ENCODE measurements around the gene PGAM1. TPM values are rescaled to one million over a fixed set of nuclear protein-coding genes. Genes with fewer than 3 reads are reported as not detected.

The PGAM1 gene
- total and polyA plus RNA-seq, 9 of the 15 experiments (the other 6 are each of a cell fraction or from before 2014, with no cell fraction given): 40.3 to 559 (median 269) TPM

DNA sequence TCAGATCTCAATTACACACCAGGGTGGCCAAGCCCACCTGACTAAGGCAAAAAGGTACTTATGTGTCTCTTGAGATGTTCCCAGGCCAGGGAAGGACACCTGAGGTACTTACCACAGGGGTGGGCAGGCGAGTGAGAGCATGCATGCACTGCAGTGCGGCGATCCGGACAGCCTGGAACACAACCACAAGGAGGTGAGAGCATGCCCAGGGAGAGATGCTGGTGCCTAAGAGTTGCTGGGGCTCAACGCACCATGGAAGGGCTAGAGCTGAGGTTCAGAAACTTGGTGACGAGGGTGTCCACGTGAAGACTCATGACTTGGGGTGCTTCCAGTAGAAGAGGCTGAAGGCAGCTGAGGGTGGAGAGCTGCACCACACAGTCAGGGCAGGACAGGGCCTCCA is 33.1 kb downstream of the PGAM1 start:
- no peaks in the 10 kb centered on the region for H4K20me1 ChIP-seq (replicated peaks; ENCODE audit: control insufficient read depth, insufficient read depth, low read length)
- FAIRE-seq: no peak
- no peak overlapping the region for H2AFZ ChIP-seq (ENCODE audit: low read depth, low read length)
- H3K9ac ChIP-seq (ENCODE audit: insufficient read depth in 1 of 2, low read depth in 2 of 2, low read length in 2 of 2): no peak overlapping the region
- 98% methylated on average over 6 of the region's 7 CpGs for WGBS (ENCODE audit: insufficient coverage, low coverage, missing lambda C conversion rate)
- intact Hi-C loops (cut with micrococcal nuclease): no loop called here
- no peak for DNase-seq (ENCODE audit: extremely low read depth in 1 of 4, low spot score in 3 of 4)
- peaks cover 92% of the 10 kb centered on the region for H3K36me3 ChIP-seq (ENCODE audit: control insufficient read depth, insufficient read depth, low read length)
- no peak overlapping the region for H3K27ac ChIP-seq (ENCODE audit: extremely low read depth, low read depth, low read length)
- no peaks in the 10 kb centered on the region for H3K9me3 ChIP-seq (replicated peaks; ENCODE audit: control insufficient read depth, insufficient read depth, low read depth, low read length)
- H3K27me3 ChIP-seq (ENCODE audit: control insufficient read depth in 2 of 2, insufficient read depth in 2 of 2, low read length in 2 of 2): no peaks in the 10 kb centered on the region
- H3K79me2 ChIP-seq (ENCODE audit: control insufficient read depth, insufficient read depth, low read length): no peaks in the 10 kb centered on the region
- in situ Hi-C loops (cut with MboI): no loop called here
- CTCF ChIA-PET (ENCODE audit: low intra/inter-chr PET ratio): no interaction called here
- no TSS peak for BruUV-seq (replicated peaks)
- no peak for ATAC-seq
- POLR2A ChIA-PET: interaction anchor here (1.0 kb wide), 1 partner anchor 8 kb away, joined by 4 read pairs; no protein-coding TSS in a partner anchor
- no peak overlapping the region for H3K4me2 ChIP-seq (ENCODE audit: insufficient read depth, low read length)
- H3K4me3 ChIP-seq: no peak overlapping the region
- H3K4me1 ChIP-seq (replicated peaks in 1 of 2; ENCODE audit: control insufficient read depth in 2 of 2, insufficient read depth in 2 of 2, low read length in 2 of 2): no peaks in the 10 kb centered on the region; a peak in 2 of 5 replicates
- H3K9me1 ChIP-seq (ENCODE audit: control insufficient read depth, insufficient read depth, low read length): no peaks in the 10 kb centered on the region
- TF ChIP-seq RUNX1 (IDR thresholded peaks at IDR 0.05; ENCODE audit: low read depth): no peak
- TF ChIP-seq MCM2 (IDR thresholded peaks at IDR 0.05; ENCODE audit: low read depth): no peak
- no peak for TF ChIP-seq PHF8 (IDR thresholded peaks at IDR 0.05; ENCODE audit: borderline replicate concordance, low read length)
- TF ChIP-seq EGR1 (conservative IDR thresholded peaks at IDR 0.05): no peak
- TF ChIP-seq ZNF184 (CRISPR knock-in tag; IDR thresholded peaks at IDR 0.05): no peak
- no peak for TF ChIP-seq RBM15 (IDR thresholded peaks at IDR 0.05; ENCODE audit: insufficient read depth, low read length)
- no peak for TF ChIP-seq HIVEP1 (CRISPR knock-in tag; IDR thresholded peaks at IDR 0.05)
- TF ChIP-seq, protein P1, sequence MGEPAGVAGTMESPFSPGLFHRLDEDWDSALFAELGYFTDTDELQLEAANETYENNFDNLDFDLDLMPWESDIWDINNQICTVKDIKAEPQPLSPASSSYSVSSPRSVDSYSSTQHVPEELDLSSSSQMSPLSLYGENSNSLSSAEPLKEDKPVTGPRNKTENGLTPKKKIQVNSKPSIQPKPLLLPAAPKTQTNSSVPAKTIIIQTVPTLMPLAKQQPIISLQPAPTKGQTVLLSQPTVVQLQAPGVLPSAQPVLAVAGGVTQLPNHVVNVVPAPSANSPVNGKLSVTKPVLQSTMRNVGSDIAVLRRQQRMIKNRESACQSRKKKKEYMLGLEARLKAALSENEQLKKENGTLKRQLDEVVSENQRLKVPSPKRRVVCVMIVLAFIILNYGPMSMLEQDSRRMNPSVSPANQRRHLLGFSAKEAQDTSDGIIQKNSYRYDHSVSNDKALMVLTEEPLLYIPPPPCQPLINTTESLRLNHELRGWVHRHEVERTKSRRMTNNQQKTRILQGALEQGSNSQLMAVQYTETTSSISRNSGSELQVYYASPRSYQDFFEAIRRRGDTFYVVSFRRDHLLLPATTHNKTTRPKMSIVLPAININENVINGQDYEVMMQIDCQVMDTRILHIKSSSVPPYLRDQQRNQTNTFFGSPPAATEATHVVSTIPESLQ (CRISPR knock-in tag; IDR thresholded peaks at IDR 0.05): no peak
- TF ChIP-seq, protein P2, sequence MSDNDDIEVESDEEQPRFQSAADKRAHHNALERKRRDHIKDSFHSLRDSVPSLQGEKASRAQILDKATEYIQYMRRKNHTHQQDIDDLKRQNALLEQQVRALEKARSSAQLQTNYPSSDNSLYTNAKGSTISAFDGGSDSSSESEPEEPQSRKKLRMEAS (CRISPR knock-in tag; IDR thresholded peaks at IDR 0.05): no peak
- TF ChIP-seq RBM39 (optimal IDR thresholded peaks at IDR 0.05; ENCODE audit: low read depth, low read length): no peak
- TF ChIP-seq, protein P3, sequence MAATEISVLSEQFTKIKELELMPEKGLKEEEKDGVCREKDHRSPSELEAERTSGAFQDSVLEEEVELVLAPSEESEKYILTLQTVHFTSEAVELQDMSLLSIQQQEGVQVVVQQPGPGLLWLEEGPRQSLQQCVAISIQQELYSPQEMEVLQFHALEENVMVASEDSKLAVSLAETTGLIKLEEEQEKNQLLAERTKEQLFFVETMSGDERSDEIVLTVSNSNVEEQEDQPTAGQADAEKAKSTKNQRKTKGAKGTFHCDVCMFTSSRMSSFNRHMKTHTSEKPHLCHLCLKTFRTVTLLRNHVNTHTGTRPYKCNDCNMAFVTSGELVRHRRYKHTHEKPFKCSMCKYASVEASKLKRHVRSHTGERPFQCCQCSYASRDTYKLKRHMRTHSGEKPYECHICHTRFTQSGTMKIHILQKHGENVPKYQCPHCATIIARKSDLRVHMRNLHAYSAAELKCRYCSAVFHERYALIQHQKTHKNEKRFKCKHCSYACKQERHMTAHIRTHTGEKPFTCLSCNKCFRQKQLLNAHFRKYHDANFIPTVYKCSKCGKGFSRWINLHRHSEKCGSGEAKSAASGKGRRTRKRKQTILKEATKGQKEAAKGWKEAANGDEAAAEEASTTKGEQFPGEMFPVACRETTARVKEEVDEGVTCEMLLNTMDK (IDR thresholded peaks at IDR 0.05; ENCODE audit: borderline replicate concordance, insufficient read depth, low read depth, low read length, poor library complexity, severe bottlenecking): no peak
- TF ChIP-seq, protein P4, sequence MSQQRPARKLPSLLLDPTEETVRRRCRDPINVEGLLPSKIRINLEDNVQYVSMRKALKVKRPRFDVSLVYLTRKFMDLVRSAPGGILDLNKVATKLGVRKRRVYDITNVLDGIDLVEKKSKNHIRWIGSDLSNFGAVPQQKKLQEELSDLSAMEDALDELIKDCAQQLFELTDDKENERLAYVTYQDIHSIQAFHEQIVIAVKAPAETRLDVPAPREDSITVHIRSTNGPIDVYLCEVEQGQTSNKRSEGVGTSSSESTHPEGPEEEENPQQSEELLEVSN (IDR thresholded peaks at IDR 0.05; ENCODE audit: borderline replicate concordance in 1 of 2, extremely low read depth in 1 of 2, insufficient read depth in 1 of 2, insufficient read length in 1 of 2, low read depth in 1 of 2, low read length in 1 of 2, poor library complexity in 1 of 2, severe bottlenecking in 1 of 2): no peak
- TF ChIP-seq, protein P5, sequence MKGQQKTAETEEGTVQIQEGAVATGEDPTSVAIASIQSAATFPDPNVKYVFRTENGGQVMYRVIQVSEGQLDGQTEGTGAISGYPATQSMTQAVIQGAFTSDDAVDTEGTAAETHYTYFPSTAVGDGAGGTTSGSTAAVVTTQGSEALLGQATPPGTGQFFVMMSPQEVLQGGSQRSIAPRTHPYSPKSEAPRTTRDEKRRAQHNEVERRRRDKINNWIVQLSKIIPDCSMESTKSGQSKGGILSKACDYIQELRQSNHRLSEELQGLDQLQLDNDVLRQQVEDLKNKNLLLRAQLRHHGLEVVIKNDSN (CRISPR knock-in tag; IDR thresholded peaks at IDR 0.05): no peak
- TF ChIP-seq, protein P6, sequence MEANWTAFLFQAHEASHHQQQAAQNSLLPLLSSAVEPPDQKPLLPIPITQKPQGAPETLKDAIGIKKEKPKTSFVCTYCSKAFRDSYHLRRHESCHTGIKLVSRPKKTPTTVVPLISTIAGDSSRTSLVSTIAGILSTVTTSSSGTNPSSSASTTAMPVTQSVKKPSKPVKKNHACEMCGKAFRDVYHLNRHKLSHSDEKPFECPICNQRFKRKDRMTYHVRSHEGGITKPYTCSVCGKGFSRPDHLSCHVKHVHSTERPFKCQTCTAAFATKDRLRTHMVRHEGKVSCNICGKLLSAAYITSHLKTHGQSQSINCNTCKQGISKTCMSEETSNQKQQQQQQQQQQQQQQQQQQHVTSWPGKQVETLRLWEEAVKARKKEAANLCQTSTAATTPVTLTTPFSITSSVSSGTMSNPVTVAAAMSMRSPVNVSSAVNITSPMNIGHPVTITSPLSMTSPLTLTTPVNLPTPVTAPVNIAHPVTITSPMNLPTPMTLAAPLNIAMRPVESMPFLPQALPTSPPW (CRISPR knock-in tag; IDR thresholded peaks at IDR 0.05): no peak
- no peak for TF ChIP-seq HSF4 (CRISPR knock-in tag; IDR thresholded peaks at IDR 0.05; ENCODE audit: borderline replicate concordance)

Measured in K562 (cell line).